ENCODE measurements around the gene CLTA.
A peak's percentile ranks its signal among the peaks of the same experiment; 100 is the strongest.

Gene CLTA

GRCh38 chr9:36250079-36250478, 59.4 kb downstream of the CLTA start:
- ChIA-PET CTCF (interaction anchor here (0.7 to 5.7 kb wide), 3 partner anchors 55 to 157 kb away, joined by 3 to 97 read pairs (median 6); no protein-coding TSS in a partner anchor), POLR2A (interaction anchor here (3.3 kb wide), 1 partner anchor 8 kb away, joined by 13 read pairs; the partner anchor contains the start of gene GNE)
- H3K4me1 ChIP-seq (ENCODE audit: control insufficient read depth, insufficient read depth, low read length), result no peaks in the 10 kb centered on the region
- no peak overlapping the region for H3K27ac ChIP-seq (ENCODE audit: extremely low read depth, low read depth, low read length)
- no peak overlapping the region for H3K4me3 ChIP-seq (ENCODE audit: low read depth, low read length)
- no peaks in the 10 kb centered on the region for H3K9me3 ChIP-seq (ENCODE audit: control insufficient read depth, insufficient read depth, low read depth, low read length)
- peaks cover 4 to 23% of the 10 kb centered on the region in 2 experiments; a peak in 2 of 3 replicates for H3K36me3 ChIP-seq (ENCODE audit: control insufficient read depth in 2 of 2, insufficient read depth in 1 of 2, low read length in 2 of 2)
- TF ChIP-seq ZFP41 (tag by site-specific recombination; IDR thresholded peaks at IDR 0.05; ENCODE audit: borderline replicate concordance) (no peak), REPIN1 (tag by site-specific recombination; IDR thresholded peaks at IDR 0.05; ENCODE audit: low read depth) (no peak), ZNF707 (tag by site-specific recombination; IDR thresholded peaks at IDR 0.05) (no peak)

- no peak for TF ChIP-seq KLF7 (tag by site-specific recombination; IDR thresholded peaks at IDR 0.05; ENCODE audit: borderline replicate concordance)
- no peak for TF ChIP-seq ZFP69B (tag by site-specific recombination; IDR thresholded peaks at IDR 0.05)
- no peak for TF ChIP-seq ZNF596 (tag by site-specific recombination; IDR thresholded peaks at IDR 0.05)
- peaks cover 0 to 13% of the 10 kb centered on the region in 2 experiments; a peak in 2 of 3 replicates for H3K36me3 ChIP-seq (ENCODE audit: control insufficient read depth in 2 of 2, insufficient read depth in 1 of 2, low read length in 2 of 2)
- H3K4me1 ChIP-seq (ENCODE audit: control insufficient read depth, insufficient read depth, low read length), result no peaks in the 10 kb centered on the region
- no peak overlapping the region for H3K27ac ChIP-seq (ENCODE audit: extremely low read depth, low read depth, low read length)
- no peak overlapping the region for H3K4me3 ChIP-seq (ENCODE audit: low read depth, low read length)
- no peaks in the 10 kb centered on the region for H3K9me3 ChIP-seq (ENCODE audit: control insufficient read depth, insufficient read depth, low read depth, low read length)
- POLR2A ChIA-PET, result no interaction called here
- CTCF ChIA-PET, result interaction anchor here (5.7 kb wide), 1 partner anchor 76 kb away, joined by 97 read pairs; no protein-coding TSS in a partner anchor
Measured at GRCh38 chr9:36251428-36251827, 60.7 kb downstream of the CLTA start.

- no peaks in the 10 kb centered on the region for H3K9me3 ChIP-seq (ENCODE audit: control insufficient read depth, insufficient read depth, low read depth, low read length)
- POLR2A ChIA-PET, result interaction anchor here (0.6 to 2.6 kb wide), 19 partner anchors 9 to 262 kb away, joined by 3 to 14 read pairs (median 3); partner anchors contain the start of genes CLTA and RNF38
- peak within 1 kb of the TSS; percentile 74 for H3K4me3 ChIP-seq (ENCODE audit: low read depth, low read length)
- no peaks in the 10 kb centered on the region for H3K4me1 ChIP-seq (ENCODE audit: control insufficient read depth, insufficient read depth, low read length)
- peak within 1 kb of the TSS; percentile 74 for H3K27ac ChIP-seq (ENCODE audit: extremely low read depth, low read depth, low read length)
- CTCF ChIA-PET, result interaction anchor here (0.7 to 1.3 kb wide), 3 partner anchors 10 to 192 kb away, joined by 3 to 4 read pairs (median 3); no protein-coding TSS in a partner anchor
- no peaks in the 10 kb centered on the region; a peak in 1 of 3 replicates for H3K36me3 ChIP-seq (ENCODE audit: control insufficient read depth in 2 of 2, insufficient read depth in 1 of 2, low read length in 2 of 2)
- peak; percentile 87 for TF ChIP-seq REST (tag by site-specific recombination; IDR thresholded peaks at IDR 0.05)
- no peak for TF ChIP-seq ZNF560 (tag by site-specific recombination; IDR thresholded peaks at IDR 0.05; ENCODE audit: borderline replicate concordance)
- no peak for TF ChIP-seq ZNF274 (IDR thresholded peaks at IDR 0.05; ENCODE audit: low read length)
- no peak for TF ChIP-seq ZNF274 (tag by site-specific recombination; IDR thresholded peaks at IDR 0.05; ENCODE audit: borderline replicate concordance)
- TF ChIP-seq ZNF302 (tag by site-specific recombination; IDR thresholded peaks at IDR 0.05; ENCODE audit: low read depth), result no peak
- TF ChIP-seq KLF9 (tag by site-specific recombination; IDR thresholded peaks at IDR 0.05; ENCODE audit: low read depth), result peak; percentile 98
- TF ChIP-seq ZFP37 (tag by site-specific recombination; IDR thresholded peaks at IDR 0.05), result no peak
- no peak for TF ChIP-seq ZNF704 (tag by site-specific recombination; IDR thresholded peaks at IDR 0.05)
- TF ChIP-seq ZBTB6 (tag by site-specific recombination; IDR thresholded peaks at IDR 0.05), result no peak
- peak; percentile 66; the same call in 1 of the 2 replicates for TF ChIP-seq ZBTB8A (tag by site-specific recombination; IDR thresholded peaks at IDR 0.05)
- no peak for TF ChIP-seq BCL6B (tag by site-specific recombination; IDR thresholded peaks at IDR 0.05)
- TF ChIP-seq ZNF792 (tag by site-specific recombination; IDR thresholded peaks at IDR 0.05), result no peak
- peak; percentile 67; the same call in 1 of the 2 replicates for TF ChIP-seq ZSCAN30 (tag by site-specific recombination; IDR thresholded peaks at IDR 0.05)
- no peak for TF ChIP-seq ZNF280C (tag by site-specific recombination; IDR thresholded peaks at IDR 0.05)
Measured at GRCh38 chr9:36258208-36258995, 67.7 kb downstream of the CLTA start, which contains the start of gene GNE. GNE (minus strand) TSS chr9:36258448; CDS start chr9:36249355, 9,093 bp downstream.
